Activated CD8-positive, alpha-beta T cell treated with anti-CD3 and anti-CD28 coated beads for 36 hours (primary cell): Measurements from ENCODE around the gene GNRH2. TPM values are rescaled to one million over a fixed set of nuclear protein-coding genes. Genes with fewer than 3 reads are reported as not detected.
"Not testable (repeated sequence)": the region's sequence is repeated elsewhere in the genome, so short reads cannot be mapped to it uniquely, and the experiment has no call there.

Experiments used
- ATAC-seq: fragments of 200-7000 bp; cut with Tn5 transposase; one replicate; pipeline ENCODE4 v1.10.0; 2021; ENCODE audit warnings: mild to moderate bottlenecking, moderate library complexity
- CTCF ChIA-PET: fragments of 350-600 bp; sonication (Branson Sonifier 250); formaldehyde crosslinking; loops from one replicate; lab custom pipeline; 2021; ENCODE audit warnings: antibody characterized with exemption; lab: Charles Lee
- POLR2A ChIA-PET: fragments of 350-600 bp; sonication (Branson Sonifier 250); formaldehyde crosslinking; loops from one replicate; lab custom pipeline; 2021; ENCODE audit warnings: antibody characterized with exemption; lab: Charles Lee
- DNase-seq: peaks from one replicate; pipeline ENCODE4 v3.0.0-alpha.2; 2020
- H3K27ac Mint-ChIP-seq: one replicate; pipeline ENCODE4 v1.8.0; 2021; ENCODE audit warnings: mild to moderate bottlenecking, mixed read lengths
- H3K27me3 Mint-ChIP-seq: one replicate; pipeline ENCODE4 v1.8.0; 2021; ENCODE audit warnings: mixed read lengths
- H3K36me3 Mint-ChIP-seq: one replicate; pipeline ENCODE4 v1.8.0; 2021; ENCODE audit warnings: low read depth, mixed read lengths
- H3K4me1 Mint-ChIP-seq: one replicate; pipeline ENCODE4 v1.8.0; 2021; ENCODE audit warnings: low read depth, mixed read lengths
- H3K4me3 Mint-ChIP-seq: one replicate; pipeline ENCODE4 v1.8.0; 2021; ENCODE audit warnings: mild to moderate bottlenecking, moderate library complexity, mixed read lengths
- H3K9me3 Mint-ChIP-seq: one replicate; pipeline ENCODE4 v1.8.0; 2021; ENCODE audit warnings: mixed read lengths
- CTCF ChIP-seq: fragments of 200-600 bp; IDR thresholded peaks from one replicate; pipeline ENCODE4 v1.8.0; 2022; ENCODE audit warnings: antibody characterized with exemption, mild to moderate bottlenecking
- intact Hi-C: fragments of 100-400 bp; cut with micrococcal nuclease; formaldehyde crosslinking; loops from one replicate; pipeline ENCODE4 v1.10.0; 2022
- total RNA-seq, 2 experiments: library from RNA; stranded (reverse); gene quantifications; one replicate each; pipeline ENCODE4 v1.2.3, GENCODE V29; 2021

Gene GNRH2
- total RNA-seq, 2 experiments from 2014 or later: 0.36 to 0.85 TPM

- H3K27me3 Mint-ChIP-seq: no peaks in the 10 kb centered on the region
- POLR2A ChIA-PET: interaction anchor here (0.6 to 0.8 kb wide), 2 partner anchors 24 to 358 kb away, joined by 3 read pairs; no protein-coding TSS in a partner anchor
- H3K27ac Mint-ChIP-seq: no peak overlapping the region
- CTCF ChIA-PET: interaction anchor here (0.6 kb wide), 1 partner anchor 13 kb away, joined by 3 read pairs; no protein-coding TSS in a partner anchor
- ATAC-seq: no peak
- H3K4me3 Mint-ChIP-seq: peak overlapping the region; percentile 85
- no peaks in the 10 kb centered on the region for H3K9me3 Mint-ChIP-seq
- H3K4me1 Mint-ChIP-seq: peaks cover 20% of the 10 kb centered on the region
- intact Hi-C loops: loop anchor here (5.0 kb wide), 1 partner anchor 70 kb away; no protein-coding TSS in a partner anchor
- H3K36me3 Mint-ChIP-seq: peaks cover 33% of the 10 kb centered on the region
- no peak for DNase-seq
- TF ChIP-seq CTCF: no peak
These were observed 4.3 kb downstream of the GNRH2 start for GRCh38 chr20:3047486-3048419.

DNA sequence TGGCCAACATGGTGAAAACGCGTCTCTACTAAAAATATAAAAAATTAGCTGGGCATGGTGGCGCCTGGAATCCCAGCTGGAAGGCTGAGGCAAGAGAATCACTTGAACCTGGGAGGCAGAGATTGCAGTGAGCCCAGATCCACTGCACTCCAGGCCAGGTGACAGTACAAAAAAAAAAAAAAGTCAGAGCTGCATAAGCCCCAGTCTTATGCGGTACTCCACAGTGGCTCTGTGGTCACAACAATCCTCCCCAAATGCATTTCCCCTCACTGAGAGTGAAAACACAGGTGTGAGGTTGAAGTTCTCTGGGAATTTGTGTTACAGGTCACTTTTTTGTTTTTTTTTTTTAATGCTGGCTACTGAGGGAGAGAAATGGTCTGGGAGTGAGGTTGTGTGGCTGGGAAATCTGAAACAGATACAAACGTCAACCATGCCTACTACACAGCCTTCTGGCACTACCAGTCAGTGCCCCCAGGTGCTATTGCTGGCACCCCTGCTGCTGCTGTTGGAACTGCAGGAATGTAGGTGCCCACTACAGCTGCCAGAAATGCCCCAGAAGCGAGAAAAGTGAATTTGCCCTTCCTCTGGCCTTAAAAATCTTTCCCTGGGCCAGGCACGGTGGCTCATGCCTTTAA is 8.1 kb downstream of the GNRH2 start:
- ChIA-PET CTCF (interaction anchor here (1.4 to 3.6 kb wide), 4 partner anchors 63 to 264 kb away, joined by 3 to 17 read pairs (median 6); no protein-coding TSS in a partner anchor), POLR2A (interaction anchor here (1.3 kb wide), 1 partner anchor 39 kb away, joined by 4 read pairs; no protein-coding TSS in a partner anchor)
- TF ChIP-seq CTCF: no peak
- DNase-seq: no peak
- Mint-ChIP-seq H3K27ac (peak overlapping the region; percentile 34), H3K27me3 (no peaks in the 10 kb centered on the region), H3K36me3 (peaks cover 33% of the 10 kb centered on the region), H3K4me3 (no peak overlapping the region), H3K4me1 (peaks cover 17% of the 10 kb centered on the region), H3K9me3 (no peaks in the 10 kb centered on the region)
- no peak for ATAC-seq
- intact Hi-C loops: no loop called here

DNA sequence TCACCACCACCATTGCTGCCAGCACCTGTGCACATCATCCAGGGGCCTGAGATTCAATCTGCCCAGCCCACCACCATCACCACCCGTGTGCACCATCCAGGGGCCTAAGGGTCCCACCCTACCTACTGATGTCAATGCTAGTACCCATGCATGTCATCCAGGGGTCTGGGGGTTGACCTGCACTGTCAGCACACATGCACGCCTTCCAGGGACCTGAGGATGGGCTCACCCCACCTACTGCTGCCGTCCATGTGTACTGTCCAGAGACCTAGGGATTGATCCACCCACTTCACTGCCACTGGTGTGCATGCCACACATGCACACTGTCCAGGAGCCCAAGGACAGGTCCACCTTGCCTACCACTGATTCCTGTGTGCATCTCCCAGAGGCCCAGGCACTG is 16.1 kb downstream of the GNRH2 start:
- H3K9me3 Mint-ChIP-seq: no peaks in the 10 kb centered on the region
- POLR2A ChIA-PET: no interaction called here
- no peak overlapping the region for H3K27ac Mint-ChIP-seq
- H3K4me3 Mint-ChIP-seq: no peak overlapping the region
- H3K27me3 Mint-ChIP-seq: no peaks in the 10 kb centered on the region
- intact Hi-C loops: no loop called here
- DNase-seq (no peak), ATAC-seq (no peak)
- CTCF ChIA-PET: no interaction called here
- H3K36me3 Mint-ChIP-seq: no peaks in the 10 kb centered on the region
- TF ChIP-seq CTCF: no peak
- H3K4me1 Mint-ChIP-seq: peaks cover 2% of the 10 kb centered on the region

- CTCF ChIA-PET, H3K9me3 Mint-ChIP-seq, POLR2A ChIA-PET, H3K27me3 Mint-ChIP-seq, H3K4me1 Mint-ChIP-seq, intact Hi-C loops, H3K36me3 Mint-ChIP-seq, DNase-seq, H3K27ac Mint-ChIP-seq, ATAC-seq, H3K4me3 Mint-ChIP-seq: not testable (repeated sequence)
These were observed 20.7 kb downstream of the GNRH2 start for GRCh38 chr20:3064119-3064518.

DNA sequence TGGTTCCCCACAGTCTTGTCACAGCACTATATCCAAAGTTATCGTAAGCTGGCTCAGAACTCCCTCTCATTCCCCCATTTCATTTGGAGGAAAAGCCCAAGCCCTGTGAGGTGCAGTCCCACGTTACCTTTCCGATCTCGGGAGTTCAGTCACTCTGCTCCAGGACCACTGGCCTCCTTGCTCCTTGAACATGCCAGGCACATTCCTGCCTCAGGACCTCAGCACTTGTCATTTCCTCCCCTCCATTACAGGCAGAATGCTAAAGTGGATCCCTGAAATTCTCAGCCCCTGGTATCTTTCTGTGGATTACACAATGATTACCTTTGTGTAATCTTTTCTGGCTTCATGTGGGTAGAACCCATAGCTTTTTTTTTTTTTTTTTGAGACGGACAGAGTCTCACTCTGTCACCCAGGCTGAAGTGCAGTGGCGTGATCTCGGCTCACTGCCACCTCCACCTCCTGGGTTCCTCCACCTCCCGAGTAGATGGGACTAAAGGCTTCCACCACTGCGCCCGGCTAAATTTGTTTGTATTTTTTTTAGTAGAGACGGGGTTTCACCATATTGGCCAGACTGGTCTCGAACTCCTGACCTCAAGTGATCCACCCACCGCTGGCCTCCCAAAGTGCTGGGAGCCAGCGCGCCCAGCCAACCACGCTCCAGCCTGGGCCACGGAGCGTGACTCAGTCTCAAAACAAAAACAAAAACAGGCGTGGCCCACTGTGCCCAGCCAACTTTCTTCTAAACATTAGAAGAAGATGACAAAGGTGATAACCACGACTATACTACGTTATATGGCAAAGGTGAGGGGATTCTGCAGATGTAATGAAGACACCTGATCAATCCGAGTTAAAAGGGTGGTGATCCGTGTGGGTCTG is 24.0 kb downstream of the GNRH2 start:
- ATAC-seq (no peak), DNase-seq (no peak)
- ChIA-PET CTCF (no interaction called here), POLR2A (no interaction called here)
- intact Hi-C loops: no loop called here
- TF ChIP-seq CTCF: no peak
- no peak overlapping the region for H3K27ac Mint-ChIP-seq
- H3K27me3 Mint-ChIP-seq: no peaks in the 10 kb centered on the region
- H3K4me1 Mint-ChIP-seq: peaks cover 10% of the 10 kb centered on the region
- H3K4me3 Mint-ChIP-seq: no peak overlapping the region
- no peaks in the 10 kb centered on the region for H3K9me3 Mint-ChIP-seq
- H3K36me3 Mint-ChIP-seq: no peaks in the 10 kb centered on the region
